HepG2 (cell line): ENCODE results near the gene SCAANT1. TPM values are rescaled to one million over a fixed set of nuclear protein-coding genes. Genes with fewer than 3 reads are reported as not detected.

Experiments
- ARNTL ChIP-seq: sonication (generic); formaldehyde crosslinking; IDR thresholded peaks from 2 replicates; pipeline ENCODE4 v1.4.0; 2020; ENCODE audit warnings: mild to moderate bottlenecking, missing genetic modification reagents
- FOXK1 ChIP-seq: sonication (generic); formaldehyde crosslinking; IDR thresholded peaks from 2 replicates; pipeline ENCODE4 v1.4.0; 2020; ENCODE audit warnings: low read depth, missing genetic modification reagents, borderline replicate concordance
- MAFG ChIP-seq: sonication (generic); formaldehyde crosslinking; IDR thresholded peaks from 2 replicates; pipeline ENCODE4 v1.5.1; 2020; ENCODE audit warnings: mild to moderate bottlenecking, missing genetic modification reagents
- NR2F1 ChIP-seq, 2 experiments: fragments of 450-650 bp in 1 of 2; formaldehyde crosslinking in 1 of 2; IDR thresholded peaks; 2 replicates each; pipeline versions ENCODE4 v1.5.0 to v1.6.1; 2016 to 2020; ENCODE audit warnings: mild to moderate bottlenecking in 1 of 2, missing compliant biosample characterization in 1 of 2, missing genetic modification reagents in 1 of 2, moderate library complexity in 1 of 2
- PHF8 ChIP-seq: sonication (generic); formaldehyde crosslinking; IDR thresholded peaks from 2 replicates; pipeline ENCODE4 v1.5.0; 2020; ENCODE audit warnings: missing genetic modification reagents
- TAF1 ChIP-seq: sonication (generic); formaldehyde crosslinking; IDR thresholded peaks from 2 replicates; pipeline ENCODE4 v1.4.0; 2020; ENCODE audit warnings: missing genetic modification reagents
- ZNF263 ChIP-seq: sonication (generic); formaldehyde crosslinking; IDR thresholded peaks from 2 replicates; pipeline ENCODE4 v1.4.0; 2020; ENCODE audit warnings: missing genetic modification reagents
- ZNF274 ChIP-seq: sonication (generic); formaldehyde crosslinking; IDR thresholded peaks from 2 replicates; pipeline ENCODE4 v1.5.1; 2020; ENCODE audit warnings: mild to moderate bottlenecking, missing genetic modification reagents
- ZNF589 ChIP-seq: sonication (generic); formaldehyde crosslinking; conservative IDR thresholded peaks from 2 replicates; pipeline ENCODE4 v1.8.0; 2022; ENCODE audit warnings: mild to moderate bottlenecking, moderate library complexity, missing genetic modification reagents
- ZNF598 ChIP-seq: sonication (generic); formaldehyde crosslinking; IDR thresholded peaks from 2 replicates; pipeline ENCODE4 v1.5.1; 2020; ENCODE audit warnings: mild to moderate bottlenecking, missing genetic modification reagents, borderline replicate concordance
- polyA plus RNA-seq, 8 experiments: library from polyadenylated mRNA; depleted of rRNA in 3 of 8; stranded (reverse) in 7 of 8; unstranded in 1 of 8; fragments of >200 nt; fragmentation: Illumina TruSeq in 4 of 8; extraction: Trizol in 4 of 8; gene quantifications; 2 replicates each; pipeline versions ENCODE4 v1.2.1 to v1.2.3, GENCODE V29; 2011 to 2016; ENCODE audit warnings: low read depth in 4 of 8, missing spikeins in 1 of 8, mixed read lengths in 1 of 8; ENCODE audit not compliant: insufficient read depth in 1 of 8
- total RNA-seq, 5 experiments: library from RNA; depleted of rRNA; stranded (reverse); fragments of >200 nt; fragmentation: Illumina TruSeq; extraction: Trizol; gene quantifications; 2 replicates each; pipeline ENCODE4 v1.2.3, GENCODE V29; 2016; ENCODE audit warnings: low read depth in 1 of 5
- TF ChIP-seq, protein P1 (sequence below): sonication (generic); formaldehyde crosslinking; IDR thresholded peaks from 2 replicates; pipeline ENCODE4 v1.9.0; 2022; ENCODE audit warnings: missing genetic modification reagents, mild to moderate bottlenecking, borderline replicate concordance
- TF ChIP-seq, protein P2 (sequence below): sonication (generic); formaldehyde crosslinking; IDR thresholded peaks from 2 replicates; pipeline ENCODE4 v1.4.0; 2020; ENCODE audit warnings: mild to moderate bottlenecking, low read depth, missing genetic modification reagents
- TF ChIP-seq, protein P3 (sequence below): sonication (generic); formaldehyde crosslinking; IDR thresholded peaks from 2 replicates; pipeline ENCODE4 v1.5.0; 2020; ENCODE audit warnings: missing genetic modification reagents
- TF ChIP-seq, protein P4 (sequence below), 2 experiments: sonication (generic) in 1 of 2; formaldehyde crosslinking in 1 of 2; IDR thresholded peaks; 2 replicates each; pipeline versions ENCODE4 v1.6.1 to v1.9.0; 2014 to 2022; ENCODE audit warnings: antibody characterized with exemption in 1 of 2, borderline replicate concordance in 1 of 2, inconsistent platforms in 1 of 2, low read depth in 1 of 2, missing genetic modification reagents in 1 of 2
- TF ChIP-seq, protein P5 (sequence below): sonication (generic); formaldehyde crosslinking; IDR thresholded peaks from 2 replicates; pipeline ENCODE4 v1.4.0; 2020; ENCODE audit warnings: mild to moderate bottlenecking, missing genetic modification reagents

The SCAANT1 gene
- total and polyA plus RNA-seq, 2 of the 13 experiments (the other 11 are each of a cell fraction or from before 2014, with no cell fraction given), result not detected

DNA sequence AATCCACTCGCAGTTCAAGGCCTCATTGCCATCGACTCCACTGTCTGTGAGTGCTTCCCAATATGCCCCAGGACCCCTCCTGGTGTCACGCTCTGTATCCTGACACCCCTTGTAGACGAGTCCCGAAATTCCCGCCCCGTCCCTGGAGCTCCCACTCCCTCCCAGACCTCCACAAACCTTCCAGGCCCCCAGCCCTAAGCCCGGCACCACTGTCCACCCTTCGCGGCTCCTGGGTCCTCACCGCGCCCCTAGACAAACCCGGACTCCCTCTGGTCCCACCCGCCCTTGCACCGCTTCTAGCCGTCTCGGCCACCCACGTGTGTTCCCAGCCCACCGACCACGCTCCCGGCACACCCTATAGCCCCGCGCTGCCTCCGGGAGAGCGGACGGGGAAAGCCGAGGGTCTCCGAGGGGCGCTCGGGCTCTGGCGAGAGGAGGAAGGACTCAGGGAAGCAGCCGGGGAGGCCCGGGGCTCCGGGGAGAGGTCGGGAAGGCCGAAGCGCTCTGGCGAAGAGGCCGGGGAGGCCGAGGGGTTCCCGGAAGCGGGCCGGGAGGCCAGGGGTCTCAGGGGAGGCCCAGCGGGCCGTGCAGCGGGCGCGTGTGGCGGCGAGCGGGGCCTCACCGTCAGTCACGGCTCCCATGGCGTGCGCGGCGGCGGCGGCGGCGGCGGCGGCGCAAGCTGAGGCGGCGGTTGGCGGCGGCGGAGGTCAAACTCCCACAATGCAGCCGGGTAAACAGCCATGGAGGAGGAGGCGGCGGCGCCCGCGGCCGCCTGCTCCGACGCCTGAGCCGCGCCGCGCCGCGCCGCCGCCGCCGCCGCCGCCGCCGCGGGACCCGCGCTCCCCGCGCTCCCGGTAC, 48.8 kb downstream of the SCAANT1 start, which contains the start of the genes ATXN7 and THOC7 (continued):
- TF ChIP-seq ZNF589 (peak; percentile 44; the same call in 1 of the 2 replicates), FOXK1 (no peak), PHF8 (CRISPR knock-in tag) (peak; percentile 85), ZNF263 (0 out of 2 replicates have a peak, but pooled peaks have one; percentile 16), ZNF274 (CRISPR knock-in tag) (0 out of 2 replicates have a peak, but pooled peaks have one; percentile 31), ARNTL (CRISPR knock-in tag) (peak; percentile 56), TAF1 (peak; percentile 62; the same call in 1 of the 2 replicates), NR2F1 (CRISPR knock-in tag; IDR thresholded peaks at IDR 0.05) (0 out of 4 replicates have a peak, but pooled peaks of 1 of the 2 experiments have one; percentile 45), MAFG (CRISPR knock-in tag) (no peak), ZNF598 (0 out of 2 replicates have a peak, but pooled peaks have one; percentile 28)
- TF ChIP-seq, protein P1, sequence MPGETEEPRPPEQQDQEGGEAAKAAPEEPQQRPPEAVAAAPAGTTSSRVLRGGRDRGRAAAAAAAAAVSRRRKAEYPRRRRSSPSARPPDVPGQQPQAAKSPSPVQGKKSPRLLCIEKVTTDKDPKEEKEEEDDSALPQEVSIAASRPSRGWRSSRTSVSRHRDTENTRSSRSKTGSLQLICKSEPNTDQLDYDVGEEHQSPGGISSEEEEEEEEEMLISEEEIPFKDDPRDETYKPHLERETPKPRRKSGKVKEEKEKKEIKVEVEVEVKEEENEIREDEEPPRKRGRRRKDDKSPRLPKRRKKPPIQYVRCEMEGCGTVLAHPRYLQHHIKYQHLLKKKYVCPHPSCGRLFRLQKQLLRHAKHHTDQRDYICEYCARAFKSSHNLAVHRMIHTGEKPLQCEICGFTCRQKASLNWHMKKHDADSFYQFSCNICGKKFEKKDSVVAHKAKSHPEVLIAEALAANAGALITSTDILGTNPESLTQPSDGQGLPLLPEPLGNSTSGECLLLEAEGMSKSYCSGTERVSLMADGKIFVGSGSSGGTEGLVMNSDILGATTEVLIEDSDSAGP, result peak; percentile 54; the same call in 1 of the 2 replicates
- TF ChIP-seq, protein P2, sequence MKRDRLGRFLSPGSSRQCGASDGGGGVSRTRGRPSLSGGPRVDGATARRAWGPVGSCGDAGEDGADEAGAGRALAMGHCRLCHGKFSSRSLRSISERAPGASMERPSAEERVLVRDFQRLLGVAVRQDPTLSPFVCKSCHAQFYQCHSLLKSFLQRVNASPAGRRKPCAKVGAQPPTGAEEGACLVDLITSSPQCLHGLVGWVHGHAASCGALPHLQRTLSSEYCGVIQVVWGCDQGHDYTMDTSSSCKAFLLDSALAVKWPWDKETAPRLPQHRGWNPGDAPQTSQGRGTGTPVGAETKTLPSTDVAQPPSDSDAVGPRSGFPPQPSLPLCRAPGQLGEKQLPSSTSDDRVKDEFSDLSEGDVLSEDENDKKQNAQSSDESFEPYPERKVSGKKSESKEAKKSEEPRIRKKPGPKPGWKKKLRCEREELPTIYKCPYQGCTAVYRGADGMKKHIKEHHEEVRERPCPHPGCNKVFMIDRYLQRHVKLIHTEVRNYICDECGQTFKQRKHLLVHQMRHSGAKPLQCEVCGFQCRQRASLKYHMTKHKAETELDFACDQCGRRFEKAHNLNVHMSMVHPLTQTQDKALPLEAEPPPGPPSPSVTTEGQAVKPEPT (CRISPR knock-in tag), result peak; percentile 51; the same call in 1 of the 2 replicates
- TF ChIP-seq, protein P3, sequence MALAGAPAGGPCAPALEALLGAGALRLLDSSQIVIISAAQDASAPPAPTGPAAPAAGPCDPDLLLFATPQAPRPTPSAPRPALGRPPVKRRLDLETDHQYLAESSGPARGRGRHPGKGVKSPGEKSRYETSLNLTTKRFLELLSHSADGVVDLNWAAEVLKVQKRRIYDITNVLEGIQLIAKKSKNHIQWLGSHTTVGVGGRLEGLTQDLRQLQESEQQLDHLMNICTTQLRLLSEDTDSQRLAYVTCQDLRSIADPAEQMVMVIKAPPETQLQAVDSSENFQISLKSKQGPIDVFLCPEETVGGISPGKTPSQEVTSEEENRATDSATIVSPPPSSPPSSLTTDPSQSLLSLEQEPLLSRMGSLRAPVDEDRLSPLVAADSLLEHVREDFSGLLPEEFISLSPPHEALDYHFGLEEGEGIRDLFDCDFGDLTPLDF (CRISPR knock-in tag), result peak; percentile 22; the same call in 1 of the 2 replicates
- TF ChIP-seq, protein P4, sequence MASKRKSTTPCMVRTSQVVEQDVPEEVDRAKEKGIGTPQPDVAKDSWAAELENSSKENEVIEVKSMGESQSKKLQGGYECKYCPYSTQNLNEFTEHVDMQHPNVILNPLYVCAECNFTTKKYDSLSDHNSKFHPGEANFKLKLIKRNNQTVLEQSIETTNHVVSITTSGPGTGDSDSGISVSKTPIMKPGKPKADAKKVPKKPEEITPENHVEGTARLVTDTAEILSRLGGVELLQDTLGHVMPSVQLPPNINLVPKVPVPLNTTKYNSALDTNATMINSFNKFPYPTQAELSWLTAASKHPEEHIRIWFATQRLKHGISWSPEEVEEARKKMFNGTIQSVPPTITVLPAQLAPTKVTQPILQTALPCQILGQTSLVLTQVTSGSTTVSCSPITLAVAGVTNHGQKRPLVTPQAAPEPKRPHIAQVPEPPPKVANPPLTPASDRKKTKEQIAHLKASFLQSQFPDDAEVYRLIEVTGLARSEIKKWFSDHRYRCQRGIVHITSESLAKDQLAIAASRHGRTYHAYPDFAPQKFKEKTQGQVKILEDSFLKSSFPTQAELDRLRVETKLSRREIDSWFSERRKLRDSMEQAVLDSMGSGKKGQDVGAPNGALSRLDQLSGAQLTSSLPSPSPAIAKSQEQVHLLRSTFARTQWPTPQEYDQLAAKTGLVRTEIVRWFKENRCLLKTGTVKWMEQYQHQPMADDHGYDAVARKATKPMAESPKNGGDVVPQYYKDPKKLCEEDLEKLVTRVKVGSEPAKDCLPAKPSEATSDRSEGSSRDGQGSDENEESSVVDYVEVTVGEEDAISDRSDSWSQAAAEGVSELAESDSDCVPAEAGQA (IDR thresholded peaks at IDR 0.05; ENCODE audit: low read depth), result peak; percentile 30; the same call in 1 of the 2 replicates
- TF ChIP-seq, protein P4 (CRISPR knock-in tag; IDR thresholded peaks at IDR 0.05; ENCODE audit: borderline replicate concordance), result no peak
- TF ChIP-seq, protein P5, sequence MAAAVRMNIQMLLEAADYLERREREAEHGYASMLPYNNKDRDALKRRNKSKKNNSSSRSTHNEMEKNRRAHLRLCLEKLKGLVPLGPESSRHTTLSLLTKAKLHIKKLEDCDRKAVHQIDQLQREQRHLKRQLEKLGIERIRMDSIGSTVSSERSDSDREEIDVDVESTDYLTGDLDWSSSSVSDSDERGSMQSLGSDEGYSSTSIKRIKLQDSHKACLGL, result peak; percentile 70; the same call in 1 of the 2 replicates
